AG09309 (cell line): Measurements from ENCODE around the gene CHRNA7.

ENCODE experiments used
- DNase-seq: peaks from one replicate; pipeline ENCODE4 v3.0.0-alpha.2; 2010; ENCODE audit warnings: low read depth
- H3K4me3 ChIP-seq: 2 replicates; pipeline ENCODE4 v1.5.1; 2011; ENCODE audit warnings: mild to moderate bottlenecking, low read depth, low read length, moderate library complexity; ENCODE audit not compliant: control insufficient read depth
- TF ChIP-seq, protein P1 (sequence below): IDR thresholded peaks from 2 replicates; pipeline ENCODE4 v1.5.1; 2011; ENCODE audit warnings: mild to moderate bottlenecking, low read depth, low read length, inconsistent platforms; ENCODE audit not compliant: insufficient read depth, control insufficient read depth; ENCODE audit errors: missing control alignments

The CHRNA7 gene

DNA sequence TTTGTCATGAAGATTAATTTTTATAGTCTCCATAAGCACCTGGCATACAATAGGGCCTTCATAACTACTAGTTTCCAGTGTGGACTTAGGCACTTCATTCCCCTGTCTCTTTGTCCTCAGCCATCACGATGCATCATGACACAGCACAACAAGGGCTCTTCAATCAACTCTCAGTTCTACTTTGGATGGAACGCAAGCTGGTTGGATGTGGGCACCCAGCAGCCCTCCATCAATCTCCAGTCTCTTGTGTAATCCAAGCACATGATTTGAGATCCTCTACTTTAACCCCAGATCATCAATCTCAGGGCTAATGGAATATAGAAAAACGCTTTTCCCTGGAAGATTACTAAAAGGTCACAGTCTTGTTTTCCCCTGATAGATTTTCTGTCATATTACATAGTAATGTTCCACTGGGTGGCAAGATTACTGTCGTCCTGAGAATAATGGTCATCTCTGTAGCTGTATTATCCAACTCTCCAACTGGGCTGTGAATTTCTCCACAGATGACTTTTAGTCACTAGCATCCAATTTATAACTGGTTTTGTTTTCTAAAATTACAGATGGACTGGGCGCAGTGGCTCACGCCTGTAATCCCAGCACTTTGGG, 22.9 kb upstream of the CHRNA7 start:
- TF ChIP-seq, protein P1, sequence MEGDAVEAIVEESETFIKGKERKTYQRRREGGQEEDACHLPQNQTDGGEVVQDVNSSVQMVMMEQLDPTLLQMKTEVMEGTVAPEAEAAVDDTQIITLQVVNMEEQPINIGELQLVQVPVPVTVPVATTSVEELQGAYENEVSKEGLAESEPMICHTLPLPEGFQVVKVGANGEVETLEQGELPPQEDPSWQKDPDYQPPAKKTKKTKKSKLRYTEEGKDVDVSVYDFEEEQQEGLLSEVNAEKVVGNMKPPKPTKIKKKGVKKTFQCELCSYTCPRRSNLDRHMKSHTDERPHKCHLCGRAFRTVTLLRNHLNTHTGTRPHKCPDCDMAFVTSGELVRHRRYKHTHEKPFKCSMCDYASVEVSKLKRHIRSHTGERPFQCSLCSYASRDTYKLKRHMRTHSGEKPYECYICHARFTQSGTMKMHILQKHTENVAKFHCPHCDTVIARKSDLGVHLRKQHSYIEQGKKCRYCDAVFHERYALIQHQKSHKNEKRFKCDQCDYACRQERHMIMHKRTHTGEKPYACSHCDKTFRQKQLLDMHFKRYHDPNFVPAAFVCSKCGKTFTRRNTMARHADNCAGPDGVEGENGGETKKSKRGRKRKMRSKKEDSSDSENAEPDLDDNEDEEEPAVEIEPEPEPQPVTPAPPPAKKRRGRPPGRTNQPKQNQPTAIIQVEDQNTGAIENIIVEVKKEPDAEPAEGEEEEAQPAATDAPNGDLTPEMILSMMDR: no peak
- no peak for DNase-seq
- no peak overlapping the region for H3K4me3 ChIP-seq

DNA sequence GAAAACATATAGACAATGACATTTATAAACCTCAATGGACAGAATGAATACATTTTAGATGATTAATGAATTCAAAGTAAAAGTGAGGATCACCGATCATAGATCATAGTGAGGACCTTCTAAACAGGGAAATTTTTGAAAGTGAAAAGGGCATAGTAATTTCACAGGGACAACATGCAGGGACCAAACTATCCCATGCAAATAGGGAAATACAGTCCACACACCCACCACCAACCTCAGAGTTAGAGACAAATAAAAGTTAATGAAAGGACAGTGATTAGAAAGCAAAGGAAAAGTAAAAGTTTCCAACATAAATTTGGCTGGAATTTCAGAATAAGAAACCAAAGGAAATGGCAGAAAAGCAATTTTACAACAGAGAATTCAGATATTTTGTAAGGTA, 15.4 kb upstream of the CHRNA7 start:
- no peak overlapping the region for H3K4me3 ChIP-seq
- no peak for DNase-seq
- TF ChIP-seq, protein P1: no peak

DNA sequence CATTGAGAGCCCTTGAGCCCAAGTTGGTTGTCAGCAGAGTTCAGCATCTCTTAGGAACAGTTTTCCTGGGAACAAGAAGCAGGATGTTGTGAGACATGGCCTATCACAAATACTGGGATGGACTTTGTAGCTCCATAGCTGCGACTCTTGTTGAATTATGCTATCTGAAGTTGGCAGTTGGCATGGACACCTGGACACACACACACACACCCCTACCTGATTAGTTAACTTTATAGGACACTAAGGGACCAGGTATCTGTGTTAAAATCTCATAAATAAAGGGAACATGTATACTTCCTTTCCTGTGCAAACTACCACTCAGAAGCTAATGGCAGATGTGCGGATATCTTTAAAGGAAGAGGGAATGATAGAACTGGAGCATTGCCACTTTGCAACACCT, 10.2 kb upstream of the CHRNA7 start:
- H3K4me3 ChIP-seq: no peak overlapping the region
- DNase-seq: no peak
- TF ChIP-seq, protein P1: no peak

DNA sequence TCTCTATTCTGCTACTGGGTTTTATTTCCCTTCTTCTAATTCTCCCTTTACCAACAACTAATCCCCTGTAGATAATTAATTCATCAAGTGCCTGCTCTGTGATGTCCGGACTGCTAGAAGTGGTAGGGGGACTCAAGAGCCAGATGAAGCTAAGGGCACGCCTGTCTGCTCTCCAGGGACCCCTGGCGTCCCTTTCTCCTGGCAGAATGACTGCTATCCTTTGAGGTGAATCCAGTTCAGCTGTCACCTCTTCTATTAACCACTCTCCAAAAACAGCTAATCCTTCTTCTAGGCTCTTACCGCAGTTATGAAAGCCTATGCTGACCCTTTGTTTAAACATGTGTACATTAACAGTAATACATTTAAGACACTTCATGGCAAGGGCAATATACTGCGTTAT, 1.4 kb upstream of the CHRNA7 start:
- TF ChIP-seq, protein P1: no peak
- no peak for DNase-seq
- no peak overlapping the region for H3K4me3 ChIP-seq

DNA sequence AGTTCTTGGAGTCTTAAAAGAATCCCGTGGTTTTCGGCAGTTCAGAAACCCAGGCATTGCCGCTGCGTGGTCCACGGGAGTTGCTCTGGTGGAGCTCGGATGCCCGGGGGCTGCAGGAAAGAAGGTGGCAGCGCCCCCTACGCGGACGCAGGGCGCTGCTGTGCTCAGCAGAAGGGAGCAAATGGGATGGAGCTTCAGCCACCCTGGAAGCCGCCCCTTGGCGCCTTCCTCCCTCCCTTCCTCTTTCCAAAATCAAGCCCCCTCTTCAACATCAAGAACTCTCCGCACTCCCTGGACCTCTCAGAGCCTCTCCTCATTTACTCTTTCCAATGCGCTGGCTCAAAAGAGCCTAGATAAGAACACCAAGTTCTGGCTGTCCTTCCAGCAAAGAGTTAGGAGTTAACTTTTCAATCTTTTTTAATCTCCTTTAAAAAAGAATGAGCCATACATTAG, 880 bp upstream of the CHRNA7 start:
- DNase-seq: no peak
- TF ChIP-seq, protein P1: no peak
- no peak overlapping the region for H3K4me3 ChIP-seq

DNA sequence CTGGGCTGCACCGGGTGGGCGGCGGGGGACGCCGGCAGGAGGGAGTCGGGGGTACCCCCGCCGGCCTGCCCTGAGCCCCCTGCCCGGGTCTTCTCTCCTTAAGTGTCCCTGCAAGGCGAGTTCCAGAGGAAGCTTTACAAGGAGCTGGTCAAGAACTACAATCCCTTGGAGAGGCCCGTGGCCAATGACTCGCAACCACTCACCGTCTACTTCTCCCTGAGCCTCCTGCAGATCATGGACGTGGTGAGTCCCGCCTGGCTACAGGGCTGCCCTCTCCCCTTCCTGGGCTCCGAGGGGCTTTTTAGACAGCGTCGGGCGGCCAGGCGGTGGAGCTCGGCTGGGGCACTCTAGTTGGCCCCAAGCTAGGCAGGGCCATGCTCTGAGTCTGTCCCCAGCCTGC, 480 bp downstream of the CHRNA7 start:
- H3K4me3 ChIP-seq: no peak overlapping the region
- TF ChIP-seq, protein P1: no peak
- no peak for DNase-seq
